Measurements from ENCODE around the gene CORO2A.
"Not testable (repeated sequence)": the region's sequence is repeated elsewhere in the genome, so short reads cannot be mapped to it uniquely, and the experiment has no call there.

CORO2A gene

GRCh38 chr9:98189412-98189811 lies 3.0 kb downstream of the CORO2A start:
- no peak for DNase-seq

GRCh38 chr9:98187926-98188325 lies 4.5 kb downstream of the CORO2A start:
- no peak for DNase-seq

- DNase-seq = no peak
Observed at GRCh38 chr9:98186236-98186635, 6.2 kb downstream of the CORO2A start.

GRCh38 chr9:98185611-98186171 lies 6.7 kb downstream of the CORO2A start:
- DNase-seq = no peak

- no peak for DNase-seq
Observed at GRCh38 chr9:98185021-98185567, 7.3 kb downstream of the CORO2A start.

GRCh38 chr9:98184326-98184725 lies 8.1 kb downstream of the CORO2A start:
- no peak for DNase-seq

- DNase-seq = no peak
Observed at GRCh38 chr9:98182889-98183599, 9.4 kb downstream of the CORO2A start.

GRCh38 chr9:98182069-98182820 lies 10.2 kb downstream of the CORO2A start:
- DNase-seq = no peak

- no peak for DNase-seq
Observed at GRCh38 chr9:98181746-98182068, 10.7 kb downstream of the CORO2A start.

GRCh38 chr9:98180996-98181395 lies 11.4 kb downstream of the CORO2A start:
- DNase-seq = no peak

- DNase-seq = no peak
Observed at GRCh38 chr9:98178874-98179850, 13.3 kb downstream of the CORO2A start.

GRCh38 chr9:98176391-98177259 lies 15.8 kb downstream of the CORO2A start:
- no peak for DNase-seq

GRCh38 chr9:98175762-98176161 lies 16.7 kb downstream of the CORO2A start:
- no peak for DNase-seq

- DNase-seq = no peak
Observed at GRCh38 chr9:98175028-98175569, 17.3 kb downstream of the CORO2A start.

GRCh38 chr9:98174502-98174918 lies 17.9 kb downstream of the CORO2A start:
- DNase-seq = not testable (repeated sequence)

GRCh38 chr9:98173181-98173580 lies 19.3 kb downstream of the CORO2A start:
- no peak for DNase-seq

- DNase-seq = no peak
Observed at GRCh38 chr9:98172604-98173003, 19.8 kb downstream of the CORO2A start.

GRCh38 chr9:98171176-98171925 lies 21.1 kb downstream of the CORO2A start:
- no peak for DNase-seq

GRCh38 chr9:98168941-98169488 lies 23.4 kb downstream of the CORO2A start:
- DNase-seq = peak; percentile 45

GRCh38 chr9:98168153-98168780 lies 24.2 kb downstream of the CORO2A start:
- DNase-seq = no peak
